HepG2 (cell line): ENCODE data around the gene CAPN7. TPM values are rescaled to one million over a fixed set of nuclear protein-coding genes. Genes with fewer than 3 reads are reported as not detected.

Source experiments
- ATAC-seq: fragments of 200-7000 bp; cut with Tn5 transposase; 3 replicates; pipeline ENCODE4 v1.9.1; 2020; ENCODE audit warnings: mild to moderate bottlenecking, moderate library complexity
- BruUV-seq: library from RNA; stranded (reverse); fragments of 400-500 nt; replicated peaks from 2 replicates; lab custom pipeline; 2021; lab: Mats Ljungman, UMichigan
- CTCF ChIA-PET: fragments of 300-600 bp; formaldehyde crosslinking; extraction: SDS; loops from one replicate; lab custom pipeline; 2021; ENCODE audit warnings: low total read pairs, inconsistent platforms, low intra/inter-chr PET ratio; lab: Yijun Ruan, JAX
- POLR2A ChIA-PET: fragments of 350-600 bp; sonication (Branson Sonifier 250); formaldehyde crosslinking; loops from one replicate; lab custom pipeline; 2020; ENCODE audit warnings: antibody characterized with exemption, inconsistent platforms; lab: Yijun Ruan, JAX
- DNase-seq: peaks from one replicate; pipeline ENCODE4 v3.0.0-alpha.2; 2015; ENCODE audit warnings: low spot score
- FAIRE-seq: peaks from 3 replicates; lab custom pipeline; 2011; peaks lifted over from hg19 to GRCh38; lab: Jason Lieb, UNC
- H2AFZ ChIP-seq: one replicate; pipeline ENCODE4 v1.6.1; 2011; ENCODE audit warnings: low read length, inconsistent platforms
- H3K27ac ChIP-seq: fragments of 300-600 bp; 3 replicates; pipeline ENCODE4 v1.8.0; 2011; ENCODE audit warnings: mixed run types, mild to moderate bottlenecking, mixed read lengths, low read length, inconsistent platforms; ENCODE audit not compliant: insufficient read depth; ENCODE audit errors: extremely low read length
- H3K27me3 ChIP-seq, 2 experiments: fragments of 200-600 bp in 1 of 2; 2 replicates in 1 of 2; 3 replicates in 1 of 2; pipeline versions ENCODE4 v1.6.0 to v1.8.0; 2011; ENCODE audit warnings: low read length in 2 of 2, mild to moderate bottlenecking in 2 of 2, moderate library complexity in 2 of 2, inconsistent platforms in 1 of 2; ENCODE audit not compliant: insufficient read depth in 2 of 2, control insufficient read depth in 1 of 2
- H3K36me3 ChIP-seq, 2 experiments: fragments of 200-600 bp in 1 of 2; replicated peaks in 1 of 2; 2 replicates in 1 of 2; 3 replicates in 1 of 2; pipeline versions ENCODE4 v1.5.1 to v1.8.0; 2011; ENCODE audit warnings: low read length in 2 of 2, inconsistent platforms in 1 of 2; ENCODE audit not compliant: insufficient read depth in 2 of 2, control insufficient read depth in 1 of 2
- H3K4me1 ChIP-seq: 2 replicates; pipeline ENCODE4 v1.5.1; 2012; ENCODE audit warnings: low read length, inconsistent platforms; ENCODE audit not compliant: insufficient read depth
- H3K4me2 ChIP-seq: 2 replicates; pipeline ENCODE4 v1.6.0; 2011; ENCODE audit warnings: low read depth, low read length, inconsistent platforms
- H3K4me3 ChIP-seq, 3 experiments: fragments of 200-600 bp in 1 of 3; sonication (generic), shearing (Covaris generic) in 1 of 3; replicated peaks in 1 of 3; 2 replicates each; pipeline ENCODE4 v1.5.1; 2011 to 2016; ENCODE audit warnings: low read length in 3 of 3, inconsistent platforms in 2 of 3, low read depth in 2 of 3, mild to moderate bottlenecking in 2 of 3, control low read depth in 1 of 3, mixed read lengths in 1 of 3; ENCODE audit not compliant: insufficient read depth in 1 of 3
- H3K79me2 ChIP-seq: one replicate; pipeline ENCODE4 v1.6.1; 2011; ENCODE audit warnings: low read length, inconsistent platforms; ENCODE audit not compliant: insufficient read depth
- H3K9ac ChIP-seq: 2 replicates; pipeline ENCODE4 v1.6.0; 2011; ENCODE audit warnings: mild to moderate bottlenecking, low read depth, low read length, inconsistent platforms; ENCODE audit not compliant: insufficient read depth
- H3K9me3 ChIP-seq: 2 replicates; pipeline ENCODE4 v1.5.1; 2012; ENCODE audit warnings: mild to moderate bottlenecking, low read length
- H4K20me1 ChIP-seq: 2 replicates; pipeline ENCODE4 v1.6.0; 2011; ENCODE audit warnings: inconsistent platforms, mild to moderate bottlenecking, low read length, moderate library complexity; ENCODE audit not compliant: insufficient read depth
- ATAD3A ChIP-seq: sonication (generic); formaldehyde crosslinking; IDR thresholded peaks from 2 replicates; pipeline ENCODE4 v1.4.0; 2020; ENCODE audit warnings: missing genetic modification reagents
- CENPT ChIP-seq: sonication (generic); formaldehyde crosslinking; IDR thresholded peaks from 2 replicates; pipeline ENCODE4 v1.8.0; 2022; ENCODE audit warnings: low read depth, mild to moderate bottlenecking, moderate library complexity, missing genetic modification reagents
- CREB1 ChIP-seq, 2 experiments: fragments of 450-650 bp in 1 of 2; IDR thresholded peaks; 2 replicates each; pipeline ENCODE4 v1.6.1; 2016 to 2017; ENCODE audit warnings: control low read depth in 1 of 2, mild to moderate bottlenecking in 1 of 2, missing compliant biosample characterization in 1 of 2, missing genetic modification characterization in 1 of 2
- CREM ChIP-seq, 2 experiments: sonication (generic) in 1 of 2; formaldehyde crosslinking in 1 of 2; IDR thresholded peaks; 2 replicates each; pipeline versions ENCODE4 v1.4.0 to v1.6.1; 2016 to 2020; ENCODE audit warnings: antibody characterized with exemption in 1 of 2, mild to moderate bottlenecking in 1 of 2, missing genetic modification reagents in 1 of 2
- DNMT1 ChIP-seq: sonication (generic); formaldehyde crosslinking; IDR thresholded peaks from 2 replicates; pipeline ENCODE4 v1.5.1; 2020; ENCODE audit warnings: mild to moderate bottlenecking, missing genetic modification reagents
- JDP2 ChIP-seq: sonication (generic); formaldehyde crosslinking; IDR thresholded peaks from 2 replicates; pipeline ENCODE4 v1.8.1; 2022; ENCODE audit warnings: missing genetic modification reagents, borderline replicate concordance
- NFYC ChIP-seq: IDR thresholded peaks from 2 replicates; pipeline ENCODE4 v1.6.1; 2016; ENCODE audit warnings: missing genetic modification reagents, missing compliant biosample characterization
- POLR2G ChIP-seq: fragments of 200-400 bp; formaldehyde crosslinking; IDR thresholded peaks from 2 replicates; pipeline ENCODE4 v1.6.1; 2018; ENCODE audit warnings: mild to moderate bottlenecking, low read depth, low read length, moderate library complexity
- ZFP82 ChIP-seq: sonication (generic); formaldehyde crosslinking; IDR thresholded peaks from 2 replicates; pipeline ENCODE4 v1.5.1; 2020; ENCODE audit warnings: mild to moderate bottlenecking, missing genetic modification reagents, borderline replicate concordance
- ZNF34 ChIP-seq: sonication (generic); formaldehyde crosslinking; IDR thresholded peaks from 2 replicates; pipeline ENCODE4 v1.4.0; 2020; ENCODE audit warnings: mild to moderate bottlenecking, missing genetic modification reagents, borderline replicate concordance
- ZNF589 ChIP-seq: sonication (generic); formaldehyde crosslinking; conservative IDR thresholded peaks from 2 replicates; pipeline ENCODE4 v1.8.0; 2022; ENCODE audit warnings: mild to moderate bottlenecking, moderate library complexity, missing genetic modification reagents
- ZNF737 ChIP-seq: sonication (generic); formaldehyde crosslinking; IDR thresholded peaks from 2 replicates; pipeline ENCODE4 v1.5.0; 2020; ENCODE audit warnings: missing genetic modification reagents, mild to moderate bottlenecking, borderline replicate concordance
- ZNF746 ChIP-seq: sonication (generic); formaldehyde crosslinking; IDR thresholded peaks from 2 replicates; pipeline ENCODE4 v1.8.0; 2022; ENCODE audit warnings: mild to moderate bottlenecking, missing genetic modification reagents
- ZNF776 ChIP-seq: sonication (generic); formaldehyde crosslinking; IDR thresholded peaks from 2 replicates; pipeline ENCODE4 v1.4.0; 2020; ENCODE audit warnings: mild to moderate bottlenecking, missing genetic modification reagents
- WGBS: methylation state at CpG from one replicate; pipeline ENCODE4 v1.1.6; 2017; ENCODE audit warnings: low lambda C conversion rate; 5-methylcytosine and 5-hydroxymethylcytosine counted together
- in situ Hi-C: cut with HindIII; loops from 2 replicates; pipeline ENCODE4 v1.10.0; 2017; ENCODE audit warnings: low pct_unique_long_range_greater_than_20kb; ENCODE audit not compliant: extremely low pct_ligation_motif_present
- intact Hi-C: fragments of 100-400 bp; cut with micrococcal nuclease; formaldehyde crosslinking; loops from one replicate; pipeline ENCODE4 v1.10.0; 2022; ENCODE audit not compliant: unreplicated experiment
- polyA plus RNA-seq, 8 experiments: library from polyadenylated mRNA; depleted of rRNA in 3 of 8; stranded (reverse) in 7 of 8; unstranded in 1 of 8; fragments of >200 nt; fragmentation: Illumina TruSeq in 4 of 8; extraction: Trizol in 4 of 8; gene quantifications; 2 replicates each; pipeline versions ENCODE4 v1.2.1 to v1.2.3, GENCODE V29; 2011 to 2016; ENCODE audit warnings: low read depth in 4 of 8, missing spikeins in 1 of 8, mixed read lengths in 1 of 8; ENCODE audit not compliant: insufficient read depth in 1 of 8
- total RNA-seq, 5 experiments: library from RNA; depleted of rRNA; stranded (reverse); fragments of >200 nt; fragmentation: Illumina TruSeq; extraction: Trizol; gene quantifications; 2 replicates each; pipeline ENCODE4 v1.2.3, GENCODE V29; 2016; ENCODE audit warnings: low read depth in 1 of 5
- TF ChIP-seq, protein P1 (sequence below): sonication (generic); formaldehyde crosslinking; IDR thresholded peaks from 2 replicates; pipeline ENCODE4 v1.4.0; 2020; ENCODE audit warnings: missing genetic modification reagents
- TF ChIP-seq, protein P2 (sequence below): sonication (generic); formaldehyde crosslinking; IDR thresholded peaks from 2 replicates; pipeline ENCODE4 v1.4.0; 2020; ENCODE audit warnings: missing genetic modification reagents, borderline replicate concordance

CAPN7 gene
- total and polyA plus RNA-seq, 2 of the 13 experiments (the other 11 are each of a cell fraction or from before 2014, with no cell fraction given): 16.7 to 36.8 TPM

DNA sequence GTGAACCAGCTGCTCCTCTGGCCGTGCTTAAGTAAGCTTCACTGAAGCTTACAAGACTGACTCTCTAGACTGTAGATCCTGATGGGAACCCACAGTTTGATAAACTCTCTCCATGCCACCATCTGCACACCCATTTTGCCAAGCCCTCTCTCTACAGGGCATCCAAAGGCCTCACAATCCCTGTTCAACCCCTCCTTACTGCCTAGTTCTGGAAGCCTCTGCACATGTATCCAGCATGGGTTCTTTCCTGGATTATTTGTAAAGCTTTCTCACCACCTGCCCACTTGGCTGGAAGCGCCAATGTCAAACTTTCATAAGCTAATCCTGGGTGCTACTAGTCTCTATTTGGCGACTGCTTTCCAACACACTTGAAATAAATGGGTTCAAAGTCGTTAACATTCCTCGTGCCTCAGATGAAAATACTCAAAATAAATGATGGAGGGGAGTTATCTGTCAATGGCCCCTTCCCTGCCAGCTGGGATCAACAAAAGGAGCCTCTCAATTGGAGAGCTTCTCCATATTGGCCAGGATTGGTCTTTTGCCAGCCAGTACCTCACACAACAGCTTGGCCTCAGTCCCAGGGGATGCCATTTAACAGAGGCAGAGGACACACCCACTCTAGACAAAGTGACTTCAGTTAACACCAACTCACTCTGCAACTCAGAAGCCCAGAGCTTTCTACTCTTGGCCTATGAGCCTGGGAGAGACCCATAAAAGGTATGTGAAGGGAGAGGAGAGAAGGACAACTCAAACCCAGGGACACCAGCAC is 78.3 kb downstream of the CAPN7 start:
- H4K20me1 ChIP-seq: no peaks in the 10 kb centered on the region
- no peak overlapping the region for H3K4me2 ChIP-seq
- no peaks in the 10 kb centered on the region for H3K4me1 ChIP-seq
- POLR2A ChIA-PET: no interaction called here
- H3K9me3 ChIP-seq: no peaks in the 10 kb centered on the region
- no peak overlapping the region for H3K27ac ChIP-seq
- no peaks in the 10 kb centered on the region for H3K27me3 ChIP-seq
- no peaks in the 10 kb centered on the region for H3K79me2 ChIP-seq
- intact Hi-C loops (no loop called here), in situ Hi-C loops (no loop called here)
- CTCF ChIA-PET: no interaction called here
- no peaks in the 10 kb centered on the region for H3K36me3 ChIP-seq
- H3K4me3 ChIP-seq: no peak overlapping the region
- DNase-seq: no peak
- 49% methylated on average over 5 of the region's 5 CpGs for WGBS
- H2AFZ ChIP-seq: no peak overlapping the region
- FAIRE-seq: no peak
- no peak for ATAC-seq
- no peak for TF ChIP-seq ZNF34 (CRISPR knock-in tag)
- TF ChIP-seq CREB1 (IDR thresholded peaks at IDR 0.05): no peak
- TF ChIP-seq CREB1 (CRISPR knock-in tag; IDR thresholded peaks at IDR 0.05): no peak
- no peak for TF ChIP-seq POLR2G
- TF ChIP-seq JDP2 (CRISPR knock-in tag): no peak
- TF ChIP-seq ZFP82: no peak
- no peak for TF ChIP-seq ZNF746
- TF ChIP-seq NFYC (CRISPR knock-in tag): no peak
- TF ChIP-seq, protein P1, sequence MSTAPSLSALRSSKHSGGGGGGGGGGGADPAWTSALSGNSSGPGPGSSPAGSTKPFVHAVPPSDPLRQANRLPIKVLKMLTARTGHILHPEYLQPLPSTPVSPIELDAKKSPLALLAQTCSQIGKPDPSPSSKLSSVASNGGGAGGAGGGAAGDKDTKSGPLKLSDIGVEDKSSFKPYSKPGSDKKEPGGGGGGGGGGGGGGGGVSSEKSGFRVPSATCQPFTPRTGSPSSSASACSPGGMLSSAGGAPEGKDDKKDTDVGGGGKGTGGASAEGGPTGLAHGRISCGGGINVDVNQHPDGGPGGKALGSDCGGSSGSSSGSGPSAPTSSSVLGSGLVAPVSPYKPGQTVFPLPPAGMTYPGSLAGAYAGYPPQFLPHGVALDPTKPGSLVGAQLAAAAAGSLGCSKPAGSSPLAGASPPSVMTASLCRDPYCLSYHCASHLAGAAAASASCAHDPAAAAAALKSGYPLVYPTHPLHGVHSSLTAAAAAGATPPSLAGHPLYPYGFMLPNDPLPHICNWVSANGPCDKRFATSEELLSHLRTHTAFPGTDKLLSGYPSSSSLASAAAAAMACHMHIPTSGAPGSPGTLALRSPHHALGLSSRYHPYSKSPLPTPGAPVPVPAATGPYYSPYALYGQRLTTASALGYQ (CRISPR knock-in tag): no peak
- TF ChIP-seq ATAD3A (CRISPR knock-in tag): no peak
- no peak for TF ChIP-seq CENPT (CRISPR knock-in tag)
- TF ChIP-seq ZNF589 (CRISPR knock-in tag): no peak
- TF ChIP-seq DNMT1: no peak
- TF ChIP-seq ZNF737 (CRISPR knock-in tag): no peak
- TF ChIP-seq CREM (IDR thresholded peaks at IDR 0.05): no peak
- TF ChIP-seq CREM (CRISPR knock-in tag; IDR thresholded peaks at IDR 0.05): no peak
- TF ChIP-seq ZNF776: no peak
- TF ChIP-seq, protein P2, sequence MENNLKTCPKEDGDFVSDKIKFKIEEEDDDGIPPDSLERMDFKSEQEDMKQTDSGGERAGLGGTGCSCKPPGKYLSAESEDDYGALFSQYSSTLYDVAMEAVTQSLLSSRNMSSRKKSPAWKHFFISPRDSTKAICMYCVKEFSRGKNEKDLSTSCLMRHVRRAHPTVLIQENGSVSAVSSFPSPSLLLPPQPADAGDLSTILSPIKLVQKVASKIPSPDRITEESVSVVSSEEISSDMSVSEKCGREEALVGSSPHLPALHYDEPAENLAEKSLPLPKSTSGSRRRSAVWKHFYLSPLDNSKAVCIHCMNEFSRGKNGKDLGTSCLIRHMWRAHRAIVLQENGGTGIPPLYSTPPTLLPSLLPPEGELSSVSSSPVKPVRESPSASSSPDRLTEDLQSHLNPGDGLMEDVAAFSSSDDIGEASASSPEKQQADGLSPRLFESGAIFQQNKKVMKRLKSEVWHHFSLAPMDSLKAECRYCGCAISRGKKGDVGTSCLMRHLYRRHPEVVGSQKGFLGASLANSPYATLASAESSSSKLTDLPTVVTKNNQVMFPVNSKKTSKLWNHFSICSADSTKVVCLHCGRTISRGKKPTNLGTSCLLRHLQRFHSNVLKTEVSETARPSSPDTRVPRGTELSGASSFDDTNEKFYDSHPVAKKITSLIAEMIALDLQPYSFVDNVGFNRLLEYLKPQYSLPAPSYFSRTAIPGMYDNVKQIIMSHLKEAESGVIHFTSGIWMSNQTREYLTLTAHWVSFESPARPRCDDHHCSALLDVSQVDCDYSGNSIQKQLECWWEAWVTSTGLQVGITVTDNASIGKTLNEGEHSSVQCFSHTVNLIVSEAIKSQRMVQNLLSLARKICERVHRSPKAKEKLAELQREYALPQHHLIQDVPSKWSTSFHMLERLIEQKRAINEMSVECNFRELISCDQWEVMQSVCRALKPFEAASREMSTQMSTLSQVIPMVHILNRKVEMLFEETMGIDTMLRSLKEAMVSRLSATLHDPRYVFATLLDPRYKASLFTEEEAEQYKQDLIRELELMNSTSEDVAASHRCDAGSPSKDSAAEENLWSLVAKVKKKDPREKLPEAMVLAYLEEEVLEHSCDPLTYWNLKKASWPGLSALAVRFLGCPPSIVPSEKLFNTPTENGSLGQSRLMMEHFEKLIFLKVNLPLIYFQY (CRISPR knock-in tag): no peak
- no TSS peak for BruUV-seq
- H3K9ac ChIP-seq: no peak overlapping the region
